ENCODE results near the gene RPL28. TPM values are rescaled to one million over a fixed set of nuclear protein-coding genes. Genes with fewer than 3 reads are reported as not detected.

RPL28 gene
- total RNA-seq, 1 donor from 2014 or later: 1,547 TPM

GRCh38 chr19:55345818-55346724 lies 39.7 kb upstream of the RPL28 start:
- H3K27me3 Mint-ChIP-seq: peaks cover 8% of the 10 kb centered on the region
- DNase-seq (ENCODE audit: low spot score, unreplicated experiment): no peak
- TF ChIP-seq, protein P1, sequence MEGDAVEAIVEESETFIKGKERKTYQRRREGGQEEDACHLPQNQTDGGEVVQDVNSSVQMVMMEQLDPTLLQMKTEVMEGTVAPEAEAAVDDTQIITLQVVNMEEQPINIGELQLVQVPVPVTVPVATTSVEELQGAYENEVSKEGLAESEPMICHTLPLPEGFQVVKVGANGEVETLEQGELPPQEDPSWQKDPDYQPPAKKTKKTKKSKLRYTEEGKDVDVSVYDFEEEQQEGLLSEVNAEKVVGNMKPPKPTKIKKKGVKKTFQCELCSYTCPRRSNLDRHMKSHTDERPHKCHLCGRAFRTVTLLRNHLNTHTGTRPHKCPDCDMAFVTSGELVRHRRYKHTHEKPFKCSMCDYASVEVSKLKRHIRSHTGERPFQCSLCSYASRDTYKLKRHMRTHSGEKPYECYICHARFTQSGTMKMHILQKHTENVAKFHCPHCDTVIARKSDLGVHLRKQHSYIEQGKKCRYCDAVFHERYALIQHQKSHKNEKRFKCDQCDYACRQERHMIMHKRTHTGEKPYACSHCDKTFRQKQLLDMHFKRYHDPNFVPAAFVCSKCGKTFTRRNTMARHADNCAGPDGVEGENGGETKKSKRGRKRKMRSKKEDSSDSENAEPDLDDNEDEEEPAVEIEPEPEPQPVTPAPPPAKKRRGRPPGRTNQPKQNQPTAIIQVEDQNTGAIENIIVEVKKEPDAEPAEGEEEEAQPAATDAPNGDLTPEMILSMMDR (IDR thresholded peaks at IDR 0.05; ENCODE audit: unreplicated experiment): no peak
- no peak overlapping the region for H3K27ac Mint-ChIP-seq
- H3K9me3 Mint-ChIP-seq (ENCODE audit: low read depth): no peaks in the 10 kb centered on the region
- H3K4me1 Mint-ChIP-seq (ENCODE audit: low read depth): peaks cover 11% of the 10 kb centered on the region
- H3K4me3 Mint-ChIP-seq (ENCODE audit: low read depth): no peak overlapping the region
- peaks cover 10% of the 10 kb centered on the region for H3K36me3 Mint-ChIP-seq (ENCODE audit: insufficient read depth)

- H3K9me3 Mint-ChIP-seq (ENCODE audit: low read depth): no peaks in the 10 kb centered on the region
- peaks cover 16% of the 10 kb centered on the region for H3K27me3 Mint-ChIP-seq
- H3K4me3 Mint-ChIP-seq (ENCODE audit: low read depth): no peak overlapping the region
- H3K4me1 Mint-ChIP-seq (ENCODE audit: low read depth): peaks cover 6% of the 10 kb centered on the region
- H3K36me3 Mint-ChIP-seq (ENCODE audit: insufficient read depth): peaks cover 8% of the 10 kb centered on the region
- TF ChIP-seq, protein P1 (IDR thresholded peaks at IDR 0.05; ENCODE audit: unreplicated experiment): no peak
- no peak overlapping the region for H3K27ac Mint-ChIP-seq
- DNase-seq (ENCODE audit: low spot score, unreplicated experiment): no peak
These were observed 38.8 kb upstream of the RPL28 start for GRCh38 chr19:55346725-55347441.

DNA sequence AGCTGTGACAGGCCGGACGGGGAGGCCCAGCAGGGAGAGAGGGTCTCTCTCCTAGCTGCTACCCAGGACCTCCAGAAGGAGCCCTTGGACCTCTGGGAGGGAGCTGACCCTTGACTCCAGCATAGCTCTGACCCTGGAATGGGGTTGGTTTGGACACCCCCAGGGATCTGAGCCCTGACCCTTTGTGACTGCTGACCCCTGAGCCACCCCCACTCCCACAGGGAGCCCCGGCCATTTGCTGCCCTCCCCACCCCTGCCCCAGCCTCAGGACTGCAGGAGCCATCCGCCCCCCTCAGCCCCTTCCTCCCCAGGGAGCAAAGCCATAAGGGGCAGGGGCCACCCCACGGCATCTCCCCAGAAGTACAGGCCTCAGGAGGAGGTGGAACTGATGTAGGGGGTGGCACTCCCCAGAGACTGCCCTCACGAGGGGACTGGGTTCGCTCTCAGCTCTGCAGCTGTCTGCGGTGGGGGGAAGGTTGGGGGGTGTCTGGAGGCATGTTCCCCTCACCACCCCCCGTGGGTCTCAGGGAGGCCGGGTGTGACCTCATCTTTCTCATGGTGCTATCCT lies 38.2 kb upstream of the RPL28 start:
- peaks cover 23% of the 10 kb centered on the region for H3K27me3 Mint-ChIP-seq
- H3K4me3 Mint-ChIP-seq (ENCODE audit: low read depth): no peak overlapping the region
- no peaks in the 10 kb centered on the region for H3K9me3 Mint-ChIP-seq (ENCODE audit: low read depth)
- no peak overlapping the region for H3K27ac Mint-ChIP-seq
- no peak for DNase-seq (ENCODE audit: low spot score, unreplicated experiment)
- TF ChIP-seq, protein P1 (IDR thresholded peaks at IDR 0.05; ENCODE audit: unreplicated experiment): no peak
- H3K4me1 Mint-ChIP-seq (ENCODE audit: low read depth): peaks cover 6% of the 10 kb centered on the region
- peaks cover 8% of the 10 kb centered on the region for H3K36me3 Mint-ChIP-seq (ENCODE audit: insufficient read depth)

- Mint-ChIP-seq H3K27ac (peak overlapping the region; percentile 20), H3K4me3 (ENCODE audit: low read depth) (no peak overlapping the region)
- DNase-seq (ENCODE audit: low spot score, unreplicated experiment): no peak
These were observed 37.3 kb upstream of the RPL28 start for GRCh38 chr19:55348317-55349034.

More at GRCh38 chr19:55348317-55349034, 37.3 kb upstream of the RPL28 start:
- peaks cover 32% of the 10 kb centered on the region for H3K27me3 Mint-ChIP-seq
- peaks cover 6% of the 10 kb centered on the region for H3K4me1 Mint-ChIP-seq (ENCODE audit: low read depth)
- no peaks in the 10 kb centered on the region for H3K9me3 Mint-ChIP-seq (ENCODE audit: low read depth)
- peaks cover 8% of the 10 kb centered on the region for H3K36me3 Mint-ChIP-seq (ENCODE audit: insufficient read depth)
- TF ChIP-seq, protein P1 (IDR thresholded peaks at IDR 0.05; ENCODE audit: unreplicated experiment): no peak
